Transverse colon (tissue), 4 donors: ENCODE results near the gene RGS16. TPM values are rescaled to one million over a fixed set of nuclear protein-coding genes. Genes with fewer than 3 reads are reported as not detected.
"Not testable (repeated sequence)": the region's sequence is repeated elsewhere in the genome, so short reads cannot be mapped to it uniquely, and the experiment has no call there.

Source experiments
- DNase-seq: peaks from one replicate; pipeline ENCODE4 v3.0.0-alpha.2; 2019
- H3K27ac ChIP-seq, 4 donors: fragments of 200-600 bp; sonication (generic); 2 replicates each; pipeline ENCODE4 v1.5.1; 2016 to 2018; ENCODE audit warnings: inconsistent platforms in 4 of 4
- H3K27me3 ChIP-seq: fragments of 200-600 bp; sonication (generic); 2 replicates; pipeline ENCODE4 v1.5.1; 2017; ENCODE audit warnings: inconsistent platforms
- H3K36me3 ChIP-seq, 4 donors: fragments of 200-600 bp; sonication (generic); 2 replicates each; pipeline ENCODE4 v1.5.1; 2017 to 2019; ENCODE audit warnings: inconsistent platforms in 4 of 4
- H3K4me1 ChIP-seq, 4 donors: fragments of 200-600 bp; sonication (generic); 2 replicates each; pipeline ENCODE4 v1.5.1; 2017 to 2020; ENCODE audit warnings: inconsistent platforms in 4 of 4
- H3K4me3 ChIP-seq, 4 donors: fragments of 200-600 bp; sonication (generic); 1 replicate in 1 of 4; 2 replicates in 3 of 4; pipeline versions ENCODE4 v1.5.1 to v1.6.1; 2017 to 2019; ENCODE audit warnings: inconsistent platforms in 4 of 4
- H3K9me3 ChIP-seq, 2 donors: fragments of 200-600 bp; sonication (generic); 2 replicates each; pipeline ENCODE4 v1.5.1; 2017 to 2019; ENCODE audit warnings: inconsistent platforms in 2 of 2
- EP300 ChIP-seq: sonication (generic); formaldehyde crosslinking; IDR thresholded peaks from one replicate; pipeline ENCODE4 v1.6.1; 2017; ENCODE audit warnings: antibody characterized with exemption, low read depth
- POLR2A ChIP-seq: fragments of 450-650 bp; IDR thresholded peaks from one replicate; pipeline ENCODE4 v1.6.1; 2016; ENCODE audit warnings: antibody characterized with exemption, mild to moderate bottlenecking, moderate library complexity
- POLR2AphosphoS5 ChIP-seq, 3 donors: sonication (generic); formaldehyde crosslinking; IDR thresholded peaks; one replicate each; pipeline ENCODE4 v1.6.1; 2016; ENCODE audit warnings: antibody characterized with exemption in 3 of 3
- WGBS, 2 donors: methylation state at CpG; one replicate each; pipeline ENCODE4 v1.1.5; 2018; ENCODE audit warnings: low coverage in 1 of 2; 5-methylcytosine and 5-hydroxymethylcytosine counted together
- in situ Hi-C, 4 donors: fragments of 200-750 bp; cut with MboI; loops; one replicate each; pipeline versions ENCODE4 v1.15.0 to v1.15.1; 2017; ENCODE audit warnings: low sequenced_read_pairs in 3 of 4, low pct_ligation_motif_present in 1 of 4, low pct_unique_long_range_greater_than_20kb in 1 of 4
- intact Hi-C: fragments of 100-400 bp; cut with DNase I; formaldehyde crosslinking; loops from one replicate; pipeline ENCODE4 v1.15.1; 2023; ENCODE audit warnings: low total_unique reads
- total RNA-seq, 4 donors: library from RNA; depleted of rRNA; stranded (reverse); fragments of >200 nt; gene quantifications; one replicate each; pipeline ENCODE4 v1.1.0, GENCODE V29; 2016
- TF ChIP-seq, protein P1 (sequence below), 5 experiments: fragments of 200-600 bp in 3 of 5; fragments of 450-650 bp in 2 of 5; sonication (generic) in 3 of 5; IDR thresholded peaks; 1 replicate in 2 of 5; 2 replicates in 3 of 5; pipeline ENCODE4 v1.5.1; 2016 to 2017; ENCODE audit warnings: antibody characterized with exemption in 5 of 5, inconsistent platforms in 3 of 5, mild to moderate bottlenecking in 2 of 5, moderate library complexity in 1 of 5

RGS16 gene
- total RNA-seq, 4 donors from 2014 or later = 0.82 to 3.0 (median 1.7) TPM; not detected in 1

DNA sequence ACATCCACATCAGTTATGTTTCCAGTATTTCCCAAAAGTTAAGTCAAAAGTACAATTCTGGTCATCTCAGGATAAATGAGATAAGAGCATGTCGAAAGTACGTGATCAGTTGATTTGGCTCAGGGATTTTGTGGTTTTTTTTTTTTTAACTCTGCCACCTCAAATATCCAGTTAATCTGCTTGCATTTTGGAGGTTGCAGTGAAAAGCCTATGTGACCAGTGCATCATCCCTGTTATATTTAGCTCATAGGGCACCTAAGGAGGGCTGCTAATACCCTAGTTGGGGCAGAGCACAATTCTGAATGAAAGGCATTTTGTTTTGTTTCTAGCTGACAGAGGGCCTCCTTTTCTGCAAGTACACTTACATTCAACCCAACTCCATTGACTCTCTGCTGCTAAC is 31.7 kb upstream of the RGS16 start:
- Histone ChIP-seq H3K9me3 (no peaks in the 10 kb centered on the region), H3K4me1 (peaks cover 0 to 8% (median 2%) of the 10 kb centered on the region in 4 donors), H3K4me3 (no peak overlapping the region), H3K27me3 (no peaks in the 10 kb centered on the region), H3K36me3 (no peaks in the 10 kb centered on the region), H3K27ac (no peak overlapping the region)
- DNase-seq = no peak
- in situ Hi-C loops (no loop called here), intact Hi-C loops (no loop called here)
- TF ChIP-seq, protein P1, sequence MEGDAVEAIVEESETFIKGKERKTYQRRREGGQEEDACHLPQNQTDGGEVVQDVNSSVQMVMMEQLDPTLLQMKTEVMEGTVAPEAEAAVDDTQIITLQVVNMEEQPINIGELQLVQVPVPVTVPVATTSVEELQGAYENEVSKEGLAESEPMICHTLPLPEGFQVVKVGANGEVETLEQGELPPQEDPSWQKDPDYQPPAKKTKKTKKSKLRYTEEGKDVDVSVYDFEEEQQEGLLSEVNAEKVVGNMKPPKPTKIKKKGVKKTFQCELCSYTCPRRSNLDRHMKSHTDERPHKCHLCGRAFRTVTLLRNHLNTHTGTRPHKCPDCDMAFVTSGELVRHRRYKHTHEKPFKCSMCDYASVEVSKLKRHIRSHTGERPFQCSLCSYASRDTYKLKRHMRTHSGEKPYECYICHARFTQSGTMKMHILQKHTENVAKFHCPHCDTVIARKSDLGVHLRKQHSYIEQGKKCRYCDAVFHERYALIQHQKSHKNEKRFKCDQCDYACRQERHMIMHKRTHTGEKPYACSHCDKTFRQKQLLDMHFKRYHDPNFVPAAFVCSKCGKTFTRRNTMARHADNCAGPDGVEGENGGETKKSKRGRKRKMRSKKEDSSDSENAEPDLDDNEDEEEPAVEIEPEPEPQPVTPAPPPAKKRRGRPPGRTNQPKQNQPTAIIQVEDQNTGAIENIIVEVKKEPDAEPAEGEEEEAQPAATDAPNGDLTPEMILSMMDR (IDR thresholded peaks at IDR 0.05) = no peak
- TF ChIP-seq POLR2A (no peak), EP300 (no peak), POLR2AphosphoS5 (IDR thresholded peaks at IDR 0.05) (no peak)
- 80 to 90% methylated on average over 1 to 2 of the region's 2 CpGs for WGBS, 2 donors

GRCh38 chr1:182634306-182635072 is 30.3 kb upstream of the RGS16 start:
- WGBS, 2 donors = 93 to 100% methylated on average over 1 to 9 of the region's 9 CpGs
- no peaks in the 10 kb centered on the region for H3K27me3 ChIP-seq
- in situ Hi-C loops (no loop called here), intact Hi-C loops (loop anchor here (5.0 kb wide), 1 partner anchor 972 kb away; no protein-coding TSS in a partner anchor)
- H3K9me3 ChIP-seq = no peaks in the 10 kb centered on the region
- no peak for DNase-seq
- no peaks in the 10 kb centered on the region for H3K36me3 ChIP-seq
- H3K4me3 ChIP-seq = no peak overlapping the region
- TF ChIP-seq EP300 (no peak), POLR2A (no peak), POLR2AphosphoS5 (IDR thresholded peaks at IDR 0.05) (no peak)
- TF ChIP-seq, protein P1 (IDR thresholded peaks at IDR 0.05) = no peak
- H3K4me1 ChIP-seq = peaks cover 0 to 8% (median 2%) of the 10 kb centered on the region in 4 donors
- no peak overlapping the region for H3K27ac ChIP-seq

DNA sequence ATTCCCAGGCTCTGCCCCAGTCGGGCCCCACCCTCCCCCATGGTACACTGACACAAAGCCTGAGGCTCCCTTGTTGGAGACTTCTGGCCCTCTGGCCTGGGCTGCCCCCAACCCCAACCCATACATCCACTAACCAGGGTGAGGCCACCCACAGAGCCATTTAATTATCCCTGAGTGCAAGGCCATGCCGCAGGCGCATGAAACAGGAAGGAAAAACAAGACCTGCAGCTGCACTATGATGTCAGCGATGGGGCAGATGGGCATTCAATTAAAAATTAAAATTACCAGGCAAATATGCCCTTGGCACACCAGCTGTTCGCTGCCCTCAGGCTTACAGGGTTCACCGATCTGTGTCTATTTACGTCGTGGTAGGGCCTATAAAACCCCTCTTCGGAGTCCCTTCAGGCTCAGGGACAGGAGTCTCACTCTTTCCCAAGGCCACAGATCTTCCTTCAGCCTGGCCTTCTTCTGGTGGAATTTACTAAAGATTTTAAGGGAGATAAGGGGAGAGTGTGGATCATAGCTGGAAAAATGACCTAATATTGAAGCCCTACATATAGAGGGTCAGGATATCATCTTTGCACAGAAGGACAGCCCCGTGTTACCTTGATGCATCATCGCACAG is 29.6 kb upstream of the RGS16 start:
- H3K27ac ChIP-seq = no peak overlapping the region
- H3K27me3 ChIP-seq = no peaks in the 10 kb centered on the region
- 73 to 92% methylated on average over 2 to 11 of the region's 11 CpGs for WGBS, 2 donors

GRCh38 chr1:182633031-182633430 is 28.8 kb upstream of the RGS16 start:
- peaks cover 0 to 8% (median 2%) of the 10 kb centered on the region in 4 donors for H3K4me1 ChIP-seq
- in situ Hi-C loops (no loop called here), intact Hi-C loops (loop anchor here (5.0 kb wide), 1 partner anchor 971 kb away; no protein-coding TSS in a partner anchor)
- TF ChIP-seq, protein P1 (IDR thresholded peaks at IDR 0.05) = no peak
- TF ChIP-seq POLR2AphosphoS5 (IDR thresholded peaks at IDR 0.05) (no peak), EP300 (no peak), POLR2A (no peak)
- H3K27me3 ChIP-seq = no peaks in the 10 kb centered on the region
- H3K27ac ChIP-seq = no peak overlapping the region
- H3K9me3 ChIP-seq = no peaks in the 10 kb centered on the region
- H3K4me3 ChIP-seq = no peak overlapping the region
- no peaks in the 10 kb centered on the region for H3K36me3 ChIP-seq
- no peak for DNase-seq

More for the DNA sequence above, 29.6 kb upstream of the RGS16 start:
- intact Hi-C loops = loop anchor here (5.0 kb wide), 1 partner anchor 971 kb away; no protein-coding TSS in a partner anchor
- H3K4me3 ChIP-seq = no peak overlapping the region
- DNase-seq = no peak
- peaks cover 0 to 8% (median 2%) of the 10 kb centered on the region in 4 donors for H3K4me1 ChIP-seq
- TF ChIP-seq POLR2A (no peak), POLR2AphosphoS5 (IDR thresholded peaks at IDR 0.05) (no peak), EP300 (no peak)
- TF ChIP-seq, protein P1 (IDR thresholded peaks at IDR 0.05) = no peak
- in situ Hi-C loops = no loop called here
- no peaks in the 10 kb centered on the region for H3K36me3 ChIP-seq
- no peaks in the 10 kb centered on the region for H3K9me3 ChIP-seq

GRCh38 chr1:182632441-182632857 is 28.3 kb upstream of the RGS16 start:
- in situ Hi-C loops, H3K4me1 ChIP-seq, H3K36me3 ChIP-seq, H3K27me3 ChIP-seq, H3K27ac ChIP-seq, H3K9me3 ChIP-seq, DNase-seq, H3K4me3 ChIP-seq: not testable (repeated sequence)
- intact Hi-C loops = loop anchor here (5.0 kb wide), 1 partner anchor 970 kb away; no protein-coding TSS in a partner anchor
- 48 to 54% methylated on average over 11 to 12 of the region's 12 CpGs for WGBS, 2 donors
